ENCODE data around the gene SLC38A10. TPM values are rescaled to one million over a fixed set of nuclear protein-coding genes. Genes with fewer than 3 reads are reported as not detected.

Gene SLC38A10
- total and polyA plus RNA-seq, 2 of the 13 experiments (the other 11 are each of a cell fraction or from before 2014, with no cell fraction given): 23.4 to 55.8 TPM

DNA sequence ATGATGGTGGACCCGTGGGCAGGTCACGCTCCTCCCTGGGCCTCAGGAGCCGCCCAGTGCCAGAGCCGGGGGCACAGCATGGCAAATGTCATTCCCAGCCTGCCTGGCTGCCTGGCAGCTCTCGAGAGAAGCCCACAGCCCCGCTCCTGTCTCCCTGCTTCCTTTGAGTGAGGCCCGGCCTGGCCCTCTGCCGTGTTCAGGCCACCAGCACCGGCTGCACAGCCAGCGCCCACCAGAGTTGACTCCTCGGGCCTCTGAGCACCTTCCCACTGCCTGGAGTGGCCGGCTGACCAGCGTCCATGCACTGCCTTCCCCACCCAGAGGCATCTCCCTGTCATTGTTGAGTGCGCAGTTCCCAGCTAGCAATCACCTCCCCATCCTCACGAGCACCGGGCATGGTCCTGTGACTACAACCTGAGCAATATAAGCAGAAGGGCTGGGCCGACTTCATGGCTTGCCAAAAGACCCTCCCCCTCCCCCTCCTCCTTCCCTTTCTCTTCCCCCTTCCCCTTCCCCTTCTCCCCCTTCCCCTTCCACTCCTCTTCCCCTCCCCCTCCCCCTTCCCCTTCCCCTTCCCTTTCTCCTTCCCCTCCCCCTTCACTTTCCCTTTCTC is 11.9 kb upstream of the SLC38A10 start:
- 85% methylated on average over 8 of the region's 17 CpGs for WGBS (ENCODE audit: low lambda C conversion rate)
- FAIRE-seq: no peak

More for the DNA sequence above, 11.9 kb upstream of the SLC38A10 start:
- H3K9me3 ChIP-seq (ENCODE audit: low read length): no peaks in the 10 kb centered on the region
- H3K4me2 ChIP-seq (ENCODE audit: low read depth, low read length): no peak overlapping the region
- no peaks in the 10 kb centered on the region for H4K20me1 ChIP-seq (ENCODE audit: insufficient read depth, low read length)
- DNase-seq (ENCODE audit: low spot score) (no peak), ATAC-seq (no peak)
- H3K4me1 ChIP-seq (ENCODE audit: insufficient read depth, low read length): peaks cover 69% of the 10 kb centered on the region
- BruUV-seq (replicated peaks): no TSS peak
- no peak overlapping the region for H3K4me3 ChIP-seq (replicated peaks in 1 of 3; ENCODE audit: insufficient read depth in 1 of 3, low read depth in 2 of 3, low read length in 3 of 3)
- H2AFZ ChIP-seq (ENCODE audit: low read length): no peak overlapping the region
- H3K27ac ChIP-seq (ENCODE audit: extremely low read length, insufficient read depth, low read length): no peak overlapping the region
- no peak overlapping the region for H3K9ac ChIP-seq (ENCODE audit: insufficient read depth, low read depth, low read length)
- CTCF ChIA-PET (ENCODE audit: low intra/inter-chr PET ratio, low total read pairs): no interaction called here
- H3K79me2 ChIP-seq (ENCODE audit: insufficient read depth, low read length): no peaks in the 10 kb centered on the region
- peaks cover 15 to 43% of the 10 kb centered on the region in 2 experiments for H3K27me3 ChIP-seq (ENCODE audit: control insufficient read depth in 1 of 2, insufficient read depth in 2 of 2, low read length in 2 of 2)
- TF ChIP-seq ZNF703 (CRISPR knock-in tag; IDR thresholded peaks at IDR 0.05; ENCODE audit: borderline replicate concordance) (no peak), HNRNPK (IDR thresholded peaks at IDR 0.05; ENCODE audit: low read depth, low read length, poor library complexity, severe bottlenecking) (peak; percentile 89), RARA (CRISPR knock-in tag; IDR thresholded peaks at IDR 0.05) (no peak), CC2D1A (CRISPR knock-in tag; IDR thresholded peaks at IDR 0.05) (no peak), PCBP1 (IDR thresholded peaks at IDR 0.05; ENCODE audit: borderline replicate concordance, low read depth, low read length) (0 out of 2 replicates have a peak, but pooled peaks have one; percentile 51), KLF6 (CRISPR knock-in tag; IDR thresholded peaks at IDR 0.05) (no peak)
- TF ChIP-seq, protein P1, sequence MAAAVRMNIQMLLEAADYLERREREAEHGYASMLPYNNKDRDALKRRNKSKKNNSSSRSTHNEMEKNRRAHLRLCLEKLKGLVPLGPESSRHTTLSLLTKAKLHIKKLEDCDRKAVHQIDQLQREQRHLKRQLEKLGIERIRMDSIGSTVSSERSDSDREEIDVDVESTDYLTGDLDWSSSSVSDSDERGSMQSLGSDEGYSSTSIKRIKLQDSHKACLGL (CRISPR knock-in tag; IDR thresholded peaks at IDR 0.05): 0 out of 2 replicates have a peak, but pooled peaks have one; percentile 37
- TF ChIP-seq, protein P2, sequence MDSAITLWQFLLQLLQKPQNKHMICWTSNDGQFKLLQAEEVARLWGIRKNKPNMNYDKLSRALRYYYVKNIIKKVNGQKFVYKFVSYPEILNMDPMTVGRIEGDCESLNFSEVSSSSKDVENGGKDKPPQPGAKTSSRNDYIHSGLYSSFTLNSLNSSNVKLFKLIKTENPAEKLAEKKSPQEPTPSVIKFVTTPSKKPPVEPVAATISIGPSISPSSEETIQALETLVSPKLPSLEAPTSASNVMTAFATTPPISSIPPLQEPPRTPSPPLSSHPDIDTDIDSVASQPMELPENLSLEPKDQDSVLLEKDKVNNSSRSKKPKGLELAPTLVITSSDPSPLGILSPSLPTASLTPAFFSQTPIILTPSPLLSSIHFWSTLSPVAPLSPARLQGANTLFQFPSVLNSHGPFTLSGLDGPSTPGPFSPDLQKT (CRISPR knock-in tag; IDR thresholded peaks at IDR 0.05; ENCODE audit: borderline replicate concordance): no peak
- POLR2A ChIA-PET: interaction anchor here (1.1 to 1.6 kb wide), 3 partner anchors 22 to 88 kb away, joined by 3 to 5 read pairs (median 4); partner anchors contain the start of gene BAHCC1
- no peaks in the 10 kb centered on the region for H3K36me3 ChIP-seq (replicated peaks in 1 of 2; ENCODE audit: control insufficient read depth in 1 of 2, insufficient read depth in 2 of 2, low read length in 2 of 2)
- intact Hi-C loops (cut with micrococcal nuclease; ENCODE audit: unreplicated experiment) (loop anchor here (5.0 kb wide), 1 partner anchor 80 kb away; no protein-coding TSS in a partner anchor), in situ Hi-C loops (cut with HindIII; ENCODE audit: extremely low pct_ligation_motif_present, low pct_unique_long_range_greater_than_20kb) (loop anchor here (5.0 kb wide), 1 partner anchor 90 kb away; the partner anchor contains the start of gene BAHCC1)

Measured in HepG2 (cell line).